ENCODE data around the gene VPS9D1. TPM values are rescaled to one million over a fixed set of nuclear protein-coding genes. Genes with fewer than 3 reads are reported as not detected.
"Not testable (repeated sequence)": the region's sequence is repeated elsewhere in the genome, so short reads cannot be mapped to it uniquely, and the experiment has no call there.

VPS9D1 gene
- total and polyA plus RNA-seq, 2 of the 4 experiments (the other 2 are of a cell fraction), result 1.8 to 20.3 TPM

- in situ Hi-C loops (cut with MboI; ENCODE audit: low sequenced_read_pairs); H3K14ac ChIP-seq (replicated peaks; ENCODE audit: low read depth, low read length); H3K9me1 ChIP-seq (ENCODE audit: insufficient read depth, low read length); H2AFZ ChIP-seq (replicated peaks; ENCODE audit: low read length, poor library complexity); H3K4me2 ChIP-seq (ENCODE audit: low read depth, low read length); H3K56ac ChIP-seq (ENCODE audit: extremely low read depth, insufficient read depth, low read length); dilution Hi-C loops (cut with HindIII; ENCODE audit: low sequenced_read_pairs, unreplicated experiment); H3K27ac ChIP-seq (ENCODE audit: insufficient read depth, low read length); H3K9me3 ChIP-seq (ENCODE audit: control insufficient read depth, insufficient read depth, low read length); H2BK15ac ChIP-seq (ENCODE audit: low read depth, low read length); H3K36me3 ChIP-seq (ENCODE audit: control insufficient read depth, insufficient read depth, low read length); H4K20me1 ChIP-seq (ENCODE audit: insufficient read depth, low read length); intact Hi-C loops (cut with micrococcal nuclease); H3K9ac ChIP-seq (ENCODE audit: low read depth, low read length); H3K27me3 ChIP-seq (ENCODE audit: control insufficient read depth, insufficient read depth, low read length); ATAC-seq (ENCODE audit: low read depth); H4K91ac ChIP-seq (ENCODE audit: insufficient read depth, low read depth, low read length); H2BK120ac ChIP-seq (ENCODE audit: low read depth, low read length); H2AK9ac ChIP-seq (replicated peaks; ENCODE audit: low read depth, low read length, poor library complexity); H3K23ac ChIP-seq (ENCODE audit: low read depth, low read length); H2BK20ac ChIP-seq (ENCODE audit: low read depth, low read length); H3K4me3 ChIP-seq (ENCODE audit: insufficient read depth, low read depth, low read length); H3K4me1 ChIP-seq (ENCODE audit: control insufficient read depth, insufficient read depth, low read length); H2AK5ac ChIP-seq (ENCODE audit: low read depth, low read length); BruUV-seq (replicated peaks); DNase-seq; H4K5ac ChIP-seq (ENCODE audit: low read depth, low read length); H2BK5ac ChIP-seq (ENCODE audit: low read depth, low read length, poor library complexity, severe bottlenecking); POLR2A ChIA-PET (ENCODE audit: unreplicated experiment); H3K79me1 ChIP-seq (ENCODE audit: low read depth in 1 of 2, low read length in 2 of 2); H3K18ac ChIP-seq (ENCODE audit: low read depth, low read length); H4K8ac ChIP-seq (ENCODE audit: low read depth in 2 of 2, low read length in 2 of 2); H3K4ac ChIP-seq (ENCODE audit: low read depth, low read length): not testable (repeated sequence)
- CTCF ChIA-PET, result interaction anchor here (0.6 to 1.0 kb wide), 2 partner anchors 15 to 72 kb away, joined by 3 read pairs; partner anchors contain the start of gene CDK10
- WGBS, 2 experiments (ENCODE audit: extremely low coverage in 2 of 2, insufficient read length in 1 of 2), result no CpG with 5 or more reads among the region's 4 CpGs
Measured at GRCh38 chr16:89671565-89671964, 49.1 kb downstream of the VPS9D1 start.

Measured in IMR-90 (cell line).